Measurements from ENCODE around the gene SLC29A4.

DNA sequence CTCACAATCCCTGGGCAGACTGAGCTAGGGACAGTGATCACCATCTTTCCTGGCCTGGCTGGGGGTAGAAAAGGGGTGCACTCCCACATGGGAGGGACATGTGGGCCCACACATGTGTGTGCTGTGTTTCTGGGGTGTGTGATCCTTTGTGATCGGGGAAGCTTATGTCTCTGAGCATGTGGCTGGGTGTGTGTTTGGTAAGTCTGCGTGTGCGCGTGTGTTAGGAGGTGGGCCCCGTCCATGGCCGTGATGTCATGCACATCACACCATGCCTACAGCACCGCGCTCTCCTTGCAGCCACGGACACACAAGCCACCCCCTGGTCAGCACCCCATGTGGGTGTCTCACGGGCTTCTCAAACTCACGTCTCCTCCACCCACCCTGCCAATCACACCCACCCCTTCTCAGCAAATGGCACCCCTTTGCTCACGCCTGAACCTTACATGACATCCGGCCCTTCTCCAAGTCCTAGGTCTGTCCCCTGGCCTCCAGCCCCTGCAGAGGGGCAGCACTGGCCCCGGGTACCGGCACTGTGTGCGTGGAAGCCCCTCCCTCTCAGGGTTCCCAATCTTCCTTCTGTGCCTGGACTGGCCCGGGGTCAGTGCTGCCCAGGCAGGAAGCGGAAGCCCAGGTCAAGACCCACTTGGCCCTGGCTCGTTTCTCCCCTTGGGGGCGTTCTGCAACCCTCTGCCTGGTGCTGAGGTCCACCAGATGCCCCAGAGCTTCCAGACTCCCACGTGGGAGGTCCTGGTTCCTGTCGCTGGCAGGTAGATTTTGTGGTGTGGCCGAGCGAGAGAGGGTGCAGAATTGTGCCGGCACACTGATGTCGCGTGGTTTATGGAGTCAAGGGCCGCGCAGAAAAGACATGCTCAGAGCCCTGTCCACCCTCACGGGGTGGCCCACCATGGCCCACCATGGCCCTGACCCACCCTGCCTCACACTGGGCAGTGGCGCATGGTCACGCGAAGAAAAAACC is 12.6 kb downstream of the SLC29A4 start:
- TF ChIP-seq, protein P1, sequence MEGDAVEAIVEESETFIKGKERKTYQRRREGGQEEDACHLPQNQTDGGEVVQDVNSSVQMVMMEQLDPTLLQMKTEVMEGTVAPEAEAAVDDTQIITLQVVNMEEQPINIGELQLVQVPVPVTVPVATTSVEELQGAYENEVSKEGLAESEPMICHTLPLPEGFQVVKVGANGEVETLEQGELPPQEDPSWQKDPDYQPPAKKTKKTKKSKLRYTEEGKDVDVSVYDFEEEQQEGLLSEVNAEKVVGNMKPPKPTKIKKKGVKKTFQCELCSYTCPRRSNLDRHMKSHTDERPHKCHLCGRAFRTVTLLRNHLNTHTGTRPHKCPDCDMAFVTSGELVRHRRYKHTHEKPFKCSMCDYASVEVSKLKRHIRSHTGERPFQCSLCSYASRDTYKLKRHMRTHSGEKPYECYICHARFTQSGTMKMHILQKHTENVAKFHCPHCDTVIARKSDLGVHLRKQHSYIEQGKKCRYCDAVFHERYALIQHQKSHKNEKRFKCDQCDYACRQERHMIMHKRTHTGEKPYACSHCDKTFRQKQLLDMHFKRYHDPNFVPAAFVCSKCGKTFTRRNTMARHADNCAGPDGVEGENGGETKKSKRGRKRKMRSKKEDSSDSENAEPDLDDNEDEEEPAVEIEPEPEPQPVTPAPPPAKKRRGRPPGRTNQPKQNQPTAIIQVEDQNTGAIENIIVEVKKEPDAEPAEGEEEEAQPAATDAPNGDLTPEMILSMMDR (IDR thresholded peaks at IDR 0.05 in 4 of 5, conservative IDR thresholded peaks at IDR 0.05 in 1 of 5): no peak
- TF ChIP-seq POLR2A (IDR thresholded peaks at IDR 0.05): no peak

Data from gastrocnemius medialis (tissue), 4 donors.